K562 (cell line): ENCODE results near the gene TXK. TPM values are rescaled to one million over a fixed set of nuclear protein-coding genes. Genes with fewer than 3 reads are reported as not detected.

ENCODE experiments used
- ATAC-seq: fragments of 200-7000 bp; cut with Tn5 transposase; 3 replicates; pipeline ENCODE4 v1.9.1; 2020; ENCODE audit warnings: moderate library complexity
- BruUV-seq: library from RNA; stranded (reverse); fragments of 400-500 nt; replicated peaks from 2 replicates; lab custom pipeline; 2021; lab: Mats Ljungman, UMichigan
- CTCF ChIA-PET: fragments of 300-600 bp; formaldehyde crosslinking; extraction: SDS; loops from one replicate; lab custom pipeline; 2021; ENCODE audit warnings: low intra/inter-chr PET ratio; lab: Yijun Ruan, JAX
- POLR2A ChIA-PET: fragments of 300-600, 350-650 bp; sonication (Branson Sonifier 250); formaldehyde crosslinking; extraction: SDS; loops from one replicate; lab custom pipeline; 2021; ENCODE audit warnings: antibody characterized with exemption, inconsistent platforms; lab: Yijun Ruan, JAX
- DNase-seq, 4 experiments: peaks; one replicate each; pipeline versions ENCODE4 v3.0.0 to v3.0.0-alpha.2; 2011 to 2018; ENCODE audit warnings: low spot score in 3 of 4, mixed read lengths in 3 of 4; ENCODE audit errors: extremely low read depth in 1 of 4
- FAIRE-seq: peaks from 2 replicates; lab custom pipeline; 2011; peaks lifted over from hg19 to GRCh38; lab: Jason Lieb, UNC
- H2AFZ ChIP-seq: 2 replicates; pipeline ENCODE4 v1.6.0; 2011; ENCODE audit warnings: low read depth, low read length, control low read depth, inconsistent platforms
- H3K27ac ChIP-seq: fragments of 200-600 bp; 3 replicates; pipeline ENCODE4 v1.8.0; 2011; ENCODE audit warnings: low read depth, mild to moderate bottlenecking, control low read depth, inconsistent platforms, low read length, moderate library complexity, mixed read lengths; ENCODE audit errors: extremely low read depth
- H3K27me3 ChIP-seq, 2 experiments: fragments of 300-600 bp in 1 of 2; 2 replicates in 1 of 2; 3 replicates in 1 of 2; pipeline versions ENCODE4 v1.6.0 to v1.8.0; 2011; ENCODE audit warnings: inconsistent platforms in 2 of 2, low read length in 2 of 2, mild to moderate bottlenecking in 1 of 2, mixed read lengths in 1 of 2, moderate library complexity in 1 of 2; ENCODE audit not compliant: control insufficient read depth in 2 of 2, insufficient read depth in 2 of 2
- H3K36me3 ChIP-seq: fragments of 300-600 bp; 3 replicates; pipeline ENCODE4 v1.8.0; 2011; ENCODE audit warnings: mild to moderate bottlenecking, low read length, inconsistent platforms; ENCODE audit not compliant: control insufficient read depth, insufficient read depth
- H3K4me1 ChIP-seq, 2 experiments: fragments of 200-600 bp in 1 of 2; replicated peaks in 1 of 2; 2 replicates in 1 of 2; 3 replicates in 1 of 2; pipeline versions ENCODE4 v1.5.1 to v1.8.0; 2011; ENCODE audit warnings: inconsistent platforms in 2 of 2, low read length in 2 of 2, mild to moderate bottlenecking in 1 of 2, mixed read lengths in 1 of 2, moderate library complexity in 1 of 2; ENCODE audit not compliant: control insufficient read depth in 2 of 2, insufficient read depth in 2 of 2
- H3K4me2 ChIP-seq: 2 replicates; pipeline ENCODE4 v1.6.1; 2011; ENCODE audit warnings: low read length, control low read depth, inconsistent platforms, mixed read lengths; ENCODE audit not compliant: insufficient read depth
- H3K4me3 ChIP-seq: fragments of 200-600 bp; sonication (generic), shearing (Covaris generic); 2 replicates; pipeline ENCODE4 v1.5.1; 2016; ENCODE audit warnings: control low read depth, inconsistent platforms
- H3K79me2 ChIP-seq: fragments of 200-600 bp; 3 replicates; pipeline ENCODE4 v1.8.0; 2011; ENCODE audit warnings: low read length, inconsistent platforms; ENCODE audit not compliant: control insufficient read depth, insufficient read depth
- H3K9ac ChIP-seq, 2 experiments: 2 replicates each; pipeline versions ENCODE4 v1.6.0 to v1.6.1; 2011; ENCODE audit warnings: low read depth in 2 of 2, low read length in 2 of 2, control low read depth in 1 of 2, inconsistent platforms in 1 of 2, mild to moderate bottlenecking in 1 of 2, mixed read lengths in 1 of 2; ENCODE audit not compliant: insufficient read depth in 1 of 2
- H3K9me1 ChIP-seq: one replicate; pipeline ENCODE4 v1.6.0; 2011; ENCODE audit warnings: inconsistent platforms, mild to moderate bottlenecking, low read length, moderate library complexity; ENCODE audit not compliant: control insufficient read depth, insufficient read depth
- H3K9me3 ChIP-seq: replicated peaks from 2 replicates; pipeline ENCODE4 v1.5.1; 2011; ENCODE audit warnings: low read depth, low read length, inconsistent platforms; ENCODE audit not compliant: control insufficient read depth, insufficient read depth
- H4K20me1 ChIP-seq: replicated peaks from 2 replicates; pipeline ENCODE4 v1.6.1; 2011; ENCODE audit warnings: low read length, inconsistent platforms, mixed read lengths; ENCODE audit not compliant: control insufficient read depth, insufficient read depth
- GABPB1 ChIP-seq: sonication (generic); formaldehyde crosslinking; IDR thresholded peaks from 2 replicates; pipeline ENCODE4 v1.8.0; 2022; ENCODE audit warnings: mild to moderate bottlenecking, missing genetic modification reagents
- GATAD2B ChIP-seq: fragments of 450-650 bp; IDR thresholded peaks from 2 replicates; pipeline ENCODE4 v1.6.1; 2017; ENCODE audit warnings: mild to moderate bottlenecking, borderline replicate concordance
- HSF4 ChIP-seq: fragments of 250-450 bp; sonication (Bioruptor Pico); IDR thresholded peaks from 2 replicates; pipeline ENCODE4 v2.1.2; 2022; ENCODE audit warnings: mild to moderate bottlenecking, moderate library complexity, borderline replicate concordance
- MBD2 ChIP-seq: sonication (generic); IDR thresholded peaks from 2 replicates; pipeline ENCODE4 v1.6.1; 2016; ENCODE audit warnings: low read depth, borderline replicate concordance
- PREB ChIP-seq: sonication (generic); formaldehyde crosslinking; IDR thresholded peaks from 2 replicates; pipeline ENCODE4 v1.8.1; 2023; ENCODE audit warnings: mild to moderate bottlenecking, missing genetic modification reagents
- SNAPC5 ChIP-seq: fragments of 250-450 bp; sonication (Bioruptor Pico); IDR thresholded peaks from 2 replicates; pipeline ENCODE4 v1.8.0; 2021; ENCODE audit warnings: moderate library complexity, mild to moderate bottlenecking, inconsistent platforms
- ZBTB26 ChIP-seq: fragments of 450-650 bp; formaldehyde crosslinking; IDR thresholded peaks from 2 replicates; pipeline ENCODE4 v1.4.0; 2022; ENCODE audit warnings: missing genetic modification characterization
- ZBTB33 ChIP-seq: sonication (generic); formaldehyde crosslinking; IDR thresholded peaks from 2 replicates; pipeline ENCODE4 v1.8.1; 2023; ENCODE audit warnings: mild to moderate bottlenecking, missing genetic modification reagents
- ZNF143 ChIP-seq: sonication (generic); formaldehyde crosslinking; IDR thresholded peaks from 2 replicates; pipeline ENCODE4 v1.9.0; 2022; ENCODE audit warnings: mild to moderate bottlenecking, missing genetic modification reagents
- ZNF449 ChIP-seq: fragments of 250-450 bp; sonication (Bioruptor Pico); IDR thresholded peaks from 2 replicates; pipeline ENCODE4 v1.8.0; 2022; ENCODE audit warnings: moderate library complexity, mild to moderate bottlenecking, inconsistent platforms
- WGBS: fragments of 100-300 bp; shearing (Covaris generic); methylation state at CpG from one replicate; pipeline ENCODE4 v1.1.6; 2016; ENCODE audit warnings: low coverage, mixed read lengths; ENCODE audit not compliant: insufficient coverage; ENCODE audit errors: missing lambda C conversion rate; 5-methylcytosine and 5-hydroxymethylcytosine counted together
- in situ Hi-C: fragments of 300-500 bp; cut with MboI; formaldehyde crosslinking; loops from 4 replicates; pipeline ENCODE4 v1.15.0; 2018; ENCODE audit warnings: inconsistent platforms, mixed read lengths
- intact Hi-C: fragments of 100-400 bp; cut with micrococcal nuclease; formaldehyde crosslinking; loops from 2 replicates; pipeline ENCODE4 v1.14.2; 2022
- polyA plus RNA-seq, 8 experiments: library from polyadenylated mRNA; depleted of rRNA in 4 of 8; stranded (reverse) in 5 of 8; unstranded in 3 of 8; fragments of >200 nt; fragmentation: Nextera tagmentation in 2 of 8; fragmentation: Illumina TruSeq in 1 of 8; extraction: Ambion mirVana in 2 of 8; extraction: Trizol in 1 of 8; gene quantifications; 2 replicates each; pipeline versions ENCODE4 v1.2.1 to v1.2.3, GENCODE V29; 2011 to 2014; ENCODE audit warnings: inconsistent platforms in 1 of 8, missing spikeins in 1 of 8
- total RNA-seq, 7 experiments: library from RNA; depleted of rRNA in 6 of 7; stranded (reverse); fragments of >200 nt in 6 of 7; fragmentation: Illumina TruSeq in 2 of 7; extraction: Trizol in 2 of 7; gene quantifications; 2 replicates each; pipeline versions ENCODE4 v1.2.1 to v1.2.3, GENCODE V29; 2011 to 2021; ENCODE audit warnings: low replicate concordance in 1 of 7

Gene TXK
- total and polyA plus RNA-seq, 9 of the 15 experiments (the other 6 are each of a cell fraction or from before 2014, with no cell fraction given): 0.24 to 1.1 (median 0.45) TPM; not detected in 1

GRCh38 chr4:48095441-48095840 is 38.6 kb downstream of the TXK start:
- H3K36me3 ChIP-seq: no peaks in the 10 kb centered on the region
- H3K4me1 ChIP-seq: no peaks in the 10 kb centered on the region; a peak in 1 of 5 replicates
- no peak for DNase-seq
- H2AFZ ChIP-seq: no peak overlapping the region
- intact Hi-C loops (no loop called here), in situ Hi-C loops (no loop called here)
- H3K27ac ChIP-seq: no peak overlapping the region
- BruUV-seq: no TSS peak
- TF ChIP-seq ZNF449 (no peak), SNAPC5 (CRISPR knock-in tag) (no peak), ZBTB26 (CRISPR knock-in tag) (no peak), GATAD2B (no peak), HSF4 (no peak), GABPB1 (no peak), ZNF143 (CRISPR knock-in tag) (no peak), PREB (CRISPR knock-in tag) (no peak), MBD2 (no peak), ZBTB33 (CRISPR knock-in tag) (no peak)
- no peaks in the 10 kb centered on the region for H4K20me1 ChIP-seq
- no peak overlapping the region for H3K4me2 ChIP-seq
- H3K9me3 ChIP-seq: no peaks in the 10 kb centered on the region
- CTCF ChIA-PET: no interaction called here
- 6% methylated on average over 2 of the region's 2 CpGs for WGBS
- H3K4me3 ChIP-seq: no peak overlapping the region
- no peak overlapping the region for H3K9ac ChIP-seq
- POLR2A ChIA-PET: interaction anchor here (0.6 kb wide), 1 partner anchor 113 kb away, joined by 3 read pairs; no protein-coding TSS in a partner anchor
- no peaks in the 10 kb centered on the region for H3K9me1 ChIP-seq
- no peak for FAIRE-seq
- no peaks in the 10 kb centered on the region for H3K79me2 ChIP-seq
- no peak for ATAC-seq
- H3K27me3 ChIP-seq: 0 out of 5 replicates have a peak, but pooled peaks cover 0 to 2% of the 10 kb centered on the region in 2 experiments
